Right atrium auricular region (tissue), 2 donors: ENCODE results near the gene MRPL33. TPM values are rescaled to one million over a fixed set of nuclear protein-coding genes. Genes with fewer than 3 reads are reported as not detected.
A peak's percentile ranks its signal among the peaks of the same experiment; 100 is the strongest.

Source experiments
- DNase-seq: peaks from one replicate; pipeline ENCODE4 v3.0.0-alpha.2; 2019; ENCODE audit warnings: low spot score
- H3K27ac ChIP-seq, 2 donors: fragments of 200-600 bp; sonication (generic); 1 replicate in 1 of 2; 2 replicates in 1 of 2; pipeline ENCODE4 v1.5.1; 2016 to 2019
- H3K27me3 ChIP-seq, 2 donors: fragments of 200-600 bp; sonication (generic); one replicate each; pipeline versions ENCODE4 v1.5.1 to v1.6.0; 2017 to 2019
- H3K36me3 ChIP-seq: fragments of 200-600 bp; sonication (generic); one replicate; pipeline ENCODE4 v1.5.1; 2016
- H3K4me1 ChIP-seq, 2 donors: fragments of 200-600 bp; sonication (generic); one replicate each; pipeline versions ENCODE4 v1.5.1 to v1.6.0; 2017 to 2019
- H3K4me3 ChIP-seq, 2 donors: fragments of 200-600 bp; sonication (generic); 1 replicate in 1 of 2; 2 replicates in 1 of 2; pipeline ENCODE4 v1.5.1; 2017 to 2019; ENCODE audit warnings: mild to moderate bottlenecking in 1 of 2, moderate library complexity in 1 of 2
- H3K9me3 ChIP-seq, 2 donors: fragments of 200-600 bp; sonication (generic); one replicate each; pipeline ENCODE4 v1.5.1; 2019
- total RNA-seq, 2 donors: library from RNA; depleted of rRNA; stranded (reverse); fragments of >200 nt; gene quantifications; one replicate each; pipeline ENCODE4 v1.1.0, GENCODE V29; 2016
- TF ChIP-seq, protein P1 (sequence below), 2 donors: fragments of 200-600 bp; sonication (generic); IDR thresholded peaks; one replicate each; pipeline ENCODE4 v1.5.1; 2019; ENCODE audit warnings: antibody characterized with exemption in 2 of 2

The MRPL33 gene
- total RNA-seq, 2 donors from 2014 or later = 270 to 370 TPM

DNA sequence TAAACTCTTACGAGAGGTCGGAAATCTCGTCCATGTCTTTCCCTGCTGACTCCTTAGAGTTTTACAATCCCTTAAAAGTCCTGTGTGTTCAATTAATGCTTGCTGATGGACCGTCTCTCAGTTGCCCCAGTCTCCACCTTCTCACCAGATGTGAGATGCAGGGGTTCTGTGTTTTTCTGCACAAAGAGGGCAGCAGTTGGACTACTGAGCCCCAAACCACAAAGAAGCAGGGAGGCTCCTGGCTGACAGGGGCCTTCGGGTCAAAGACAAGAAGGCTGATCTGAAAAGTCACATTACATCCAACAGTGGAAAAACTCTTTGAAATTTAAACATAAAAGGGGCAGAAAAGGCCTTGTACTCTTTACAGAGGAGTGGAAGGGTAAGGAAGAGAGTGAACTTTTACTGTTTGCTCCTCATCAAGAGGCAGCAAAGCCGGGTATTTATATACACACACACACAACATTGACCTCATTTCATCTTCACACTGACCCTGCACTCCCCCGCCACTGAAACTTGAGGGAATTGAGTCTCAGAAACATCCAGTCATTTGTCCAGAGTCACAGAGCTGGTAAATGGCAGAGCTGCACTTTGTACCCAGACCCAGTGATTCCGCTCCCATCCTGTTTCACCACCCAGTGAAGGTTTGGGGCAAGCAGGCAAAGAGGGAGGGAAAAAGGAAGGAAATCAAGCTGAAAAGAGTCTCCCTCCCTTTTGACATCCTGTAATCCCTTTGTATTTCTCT lies 23.7 kb downstream of the MRPL33 start:
- H3K36me3 ChIP-seq = no peaks in the 10 kb centered on the region
- H3K4me3 ChIP-seq = no peak overlapping the region
- H3K27me3 ChIP-seq = no peaks in the 10 kb centered on the region
- peak overlapping the region; percentile 86 to 92 for H3K27ac ChIP-seq
- TF ChIP-seq, protein P1, sequence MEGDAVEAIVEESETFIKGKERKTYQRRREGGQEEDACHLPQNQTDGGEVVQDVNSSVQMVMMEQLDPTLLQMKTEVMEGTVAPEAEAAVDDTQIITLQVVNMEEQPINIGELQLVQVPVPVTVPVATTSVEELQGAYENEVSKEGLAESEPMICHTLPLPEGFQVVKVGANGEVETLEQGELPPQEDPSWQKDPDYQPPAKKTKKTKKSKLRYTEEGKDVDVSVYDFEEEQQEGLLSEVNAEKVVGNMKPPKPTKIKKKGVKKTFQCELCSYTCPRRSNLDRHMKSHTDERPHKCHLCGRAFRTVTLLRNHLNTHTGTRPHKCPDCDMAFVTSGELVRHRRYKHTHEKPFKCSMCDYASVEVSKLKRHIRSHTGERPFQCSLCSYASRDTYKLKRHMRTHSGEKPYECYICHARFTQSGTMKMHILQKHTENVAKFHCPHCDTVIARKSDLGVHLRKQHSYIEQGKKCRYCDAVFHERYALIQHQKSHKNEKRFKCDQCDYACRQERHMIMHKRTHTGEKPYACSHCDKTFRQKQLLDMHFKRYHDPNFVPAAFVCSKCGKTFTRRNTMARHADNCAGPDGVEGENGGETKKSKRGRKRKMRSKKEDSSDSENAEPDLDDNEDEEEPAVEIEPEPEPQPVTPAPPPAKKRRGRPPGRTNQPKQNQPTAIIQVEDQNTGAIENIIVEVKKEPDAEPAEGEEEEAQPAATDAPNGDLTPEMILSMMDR (IDR thresholded peaks at IDR 0.05) = no peak
- no peaks in the 10 kb centered on the region for H3K9me3 ChIP-seq
- DNase-seq = no peak
- peaks cover 0 to 50% of the 10 kb centered on the region in 2 donors for H3K4me1 ChIP-seq

DNA sequence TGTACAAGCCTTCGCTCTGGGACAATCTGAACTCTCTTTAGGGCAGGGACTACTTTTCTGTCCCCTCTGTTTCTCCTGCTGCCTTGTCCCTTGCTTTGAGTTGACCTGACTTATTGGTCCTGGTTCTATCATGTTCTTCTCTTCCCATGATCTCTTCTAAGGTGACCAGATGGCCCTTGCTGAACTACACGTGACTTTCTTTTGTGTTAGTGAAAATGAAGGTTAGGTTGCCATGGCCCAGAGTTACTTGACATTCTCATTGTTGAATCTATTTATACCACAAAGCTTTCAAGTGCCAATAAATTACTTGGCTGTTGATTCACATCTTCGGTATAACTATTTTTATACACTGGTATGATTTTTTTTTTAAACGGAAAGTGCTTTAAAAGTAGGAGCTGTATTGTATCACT lies 24.4 kb downstream of the MRPL33 start:
- TF ChIP-seq, protein P1 (IDR thresholded peaks at IDR 0.05) = no peak
- H3K27ac ChIP-seq = peak overlapping the region; percentile 86 to 92
- no peaks in the 10 kb centered on the region for H3K36me3 ChIP-seq
- H3K27me3 ChIP-seq = no peaks in the 10 kb centered on the region
- DNase-seq = no peak
- H3K4me3 ChIP-seq = no peak overlapping the region
- H3K9me3 ChIP-seq = no peaks in the 10 kb centered on the region
- H3K4me1 ChIP-seq = peaks cover 0 to 56% of the 10 kb centered on the region in 2 donors

DNA sequence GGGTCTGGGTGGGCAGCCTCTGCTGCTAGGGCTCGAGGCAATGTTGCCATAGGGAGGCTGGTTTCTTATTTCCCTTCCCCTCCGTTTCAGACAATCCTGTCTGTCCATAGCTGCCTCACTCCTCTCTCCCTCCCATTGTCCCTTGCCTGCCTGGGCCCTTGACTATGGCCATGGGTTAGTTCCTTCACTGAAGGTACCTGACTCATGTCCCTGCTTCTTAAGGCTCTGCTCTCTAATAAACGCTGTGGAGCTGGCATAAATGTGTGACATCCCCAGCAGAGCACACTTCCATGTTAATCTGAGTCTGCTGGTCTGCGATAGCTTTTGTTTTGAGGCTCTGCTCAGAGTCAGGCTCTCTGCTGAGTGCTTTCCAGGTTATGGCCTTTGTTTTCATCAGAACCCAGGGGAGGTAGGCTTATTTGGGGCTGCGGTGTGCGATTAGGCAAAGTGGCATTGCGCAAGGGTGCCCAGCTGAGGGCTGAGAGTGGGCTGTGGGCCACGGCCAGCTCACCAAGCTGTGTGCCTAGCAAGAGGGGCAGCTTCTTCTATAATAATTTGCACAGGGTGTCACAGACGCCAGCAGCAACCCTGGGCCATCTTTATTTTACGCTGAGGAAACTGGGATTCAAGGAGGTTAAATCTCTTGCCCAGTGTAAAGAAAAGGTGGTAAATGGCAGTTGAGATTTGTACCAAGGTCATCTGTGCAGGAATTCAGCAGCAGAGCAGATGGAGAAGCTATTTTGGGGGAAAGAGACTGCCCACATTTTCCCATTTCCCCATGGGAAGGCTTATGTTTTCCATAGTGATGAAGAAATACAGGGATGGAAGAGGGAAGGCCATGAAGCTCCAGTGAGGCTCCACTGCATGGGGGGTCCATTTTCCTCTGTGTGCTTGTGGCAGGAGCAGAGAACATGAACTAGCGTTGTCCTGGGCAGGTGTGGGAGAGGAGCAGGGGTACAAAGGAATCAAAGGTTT lies 25.6 kb downstream of the MRPL33 start:
- no peak overlapping the region for H3K4me3 ChIP-seq
- TF ChIP-seq, protein P1 (IDR thresholded peaks at IDR 0.05) = no peak
- H3K36me3 ChIP-seq = no peaks in the 10 kb centered on the region
- no peak for DNase-seq
- H3K27me3 ChIP-seq = no peaks in the 10 kb centered on the region
- H3K9me3 ChIP-seq = no peaks in the 10 kb centered on the region
- peaks cover 0 to 59% of the 10 kb centered on the region in 2 donors for H3K4me1 ChIP-seq
- peak overlapping the region; percentile 86 to 92 for H3K27ac ChIP-seq

DNA sequence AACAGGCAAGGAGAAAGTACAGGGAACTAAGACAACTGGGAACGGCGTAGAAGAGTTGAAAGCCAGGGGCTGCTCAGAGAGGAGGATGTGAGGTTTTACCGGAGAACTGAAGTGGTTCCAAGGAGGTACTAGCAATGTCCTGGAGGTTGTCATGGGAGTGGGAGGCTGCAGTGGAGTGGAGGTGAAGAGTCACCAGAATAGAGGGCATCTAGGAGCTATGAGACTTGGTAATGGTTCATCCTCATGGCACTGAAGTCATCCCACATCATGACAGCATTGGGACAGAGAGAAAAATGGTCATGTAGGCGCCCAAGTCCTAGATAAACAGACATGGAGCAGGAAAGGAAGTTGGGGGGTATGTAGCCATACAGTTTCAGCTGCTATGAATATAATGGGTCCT lies 26.3 kb downstream of the MRPL33 start:
- H3K27me3 ChIP-seq = no peaks in the 10 kb centered on the region
- H3K4me1 ChIP-seq = peaks cover 0 to 59% of the 10 kb centered on the region in 2 donors
- no peak overlapping the region for H3K4me3 ChIP-seq
- no peaks in the 10 kb centered on the region for H3K36me3 ChIP-seq
- TF ChIP-seq, protein P1 (IDR thresholded peaks at IDR 0.05) = no peak
- H3K9me3 ChIP-seq = no peaks in the 10 kb centered on the region
- no peak for DNase-seq
- H3K27ac ChIP-seq = peak overlapping the region; percentile 86 to 92

DNA sequence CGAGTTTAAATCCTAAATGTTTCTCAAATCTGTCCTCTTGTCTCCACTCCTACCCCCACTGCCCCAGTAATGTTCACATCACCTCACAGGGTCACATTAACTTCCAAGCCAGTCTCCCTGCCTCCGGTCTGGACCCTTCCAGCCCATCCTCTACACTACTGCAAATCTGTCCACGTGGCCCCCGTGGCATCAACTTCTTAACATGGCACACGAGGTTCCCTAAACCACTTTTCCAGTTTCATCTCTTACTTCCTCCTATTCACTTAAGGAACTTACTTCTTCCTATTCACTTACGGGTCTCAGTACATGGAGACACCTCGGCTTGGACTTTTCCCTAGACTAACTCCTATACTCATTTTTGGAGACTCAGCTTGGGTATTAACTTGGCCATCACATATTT lies 27.0 kb downstream of the MRPL33 start:
- no peaks in the 10 kb centered on the region for H3K36me3 ChIP-seq
- no peaks in the 10 kb centered on the region for H3K27me3 ChIP-seq
- TF ChIP-seq, protein P1 (IDR thresholded peaks at IDR 0.05) = no peak
- H3K4me3 ChIP-seq = no peak overlapping the region
- no peaks in the 10 kb centered on the region for H3K9me3 ChIP-seq
- H3K4me1 ChIP-seq = peaks cover 0 to 59% of the 10 kb centered on the region in 2 donors
- DNase-seq = no peak
- H3K27ac ChIP-seq = peak overlapping the region; percentile 86 to 92
